ENCODE data around the gene CHKB.
A peak's percentile ranks its signal among the peaks of the same experiment; 100 is the strongest.

Gene CHKB

GRCh38 chr22:50571264-50572175 is 11.1 kb downstream of the CHKB start:
- DNase-seq: no peak

- no peak for DNase-seq
Measured at GRCh38 chr22:50570861-50571260, 11.8 kb downstream of the CHKB start.

GRCh38 chr22:50569896-50570535 is 12.6 kb downstream of the CHKB start:
- DNase-seq: no peak

GRCh38 chr22:50569041-50569459 is 13.6 kb downstream of the CHKB start:
- no peak for DNase-seq

- no peak for DNase-seq
Measured at GRCh38 chr22:50568626-50569025, 14.0 kb downstream of the CHKB start.

- DNase-seq: no peak
Measured at GRCh38 chr22:50567721-50568252, 14.9 kb downstream of the CHKB start.

GRCh38 chr22:50564289-50564688 is 18.4 kb downstream of the CHKB start:
- no peak for DNase-seq

- DNase-seq: no peak
Measured at GRCh38 chr22:50563413-50564160, 19.1 kb downstream of the CHKB start.

GRCh38 chr22:50562523-50563412 is 19.9 kb downstream of the CHKB start, which contains the start of gene SYCE3:
Gene SYCE3, minus strand, starts transcription at chr22:50562919. Its CDS starts 6,514 bp downstream, at chr22:50556405.
- peak; percentile 97 for DNase-seq

- no peak for DNase-seq
Measured at GRCh38 chr22:50561401-50562358, 21.0 kb downstream of the CHKB start.

- DNase-seq: no peak
Measured at GRCh38 chr22:50560034-50560433, 22.6 kb downstream of the CHKB start.

- no peak for DNase-seq
Measured at GRCh38 chr22:50556703-50557102, 25.9 kb downstream of the CHKB start.

- no peak for DNase-seq
Measured at GRCh38 chr22:50553310-50553709, 29.3 kb downstream of the CHKB start.

GRCh38 chr22:50551160-50551752 is 31.4 kb downstream of the CHKB start:
- no peak for DNase-seq

- no peak for DNase-seq
Measured at GRCh38 chr22:50550395-50550794, 32.3 kb downstream of the CHKB start.

GRCh38 chr22:50548921-50549790 is 33.5 kb downstream of the CHKB start:
- DNase-seq: no peak

- peak; percentile 66 for DNase-seq
Measured at GRCh38 chr22:50548040-50548920, 34.4 kb downstream of the CHKB start.

GRCh38 chr22:50547263-50547985 is 35.2 kb downstream of the CHKB start:
- no peak for DNase-seq

Data from activated T-cell treated with anti-CD3 and anti-CD28 coated beads, Interleukin-2, amount 50 U/mL, for 1 hour (primary cell).